GM12872 (cell line): ENCODE data around the gene MTMR3.

Source experiments
- TF ChIP-seq, protein P1 (sequence below): IDR thresholded peaks from 3 replicates; pipeline ENCODE4 v1.5.1; 2011; ENCODE audit warnings: low read depth, mild to moderate bottlenecking, low read length, moderate library complexity; ENCODE audit not compliant: insufficient read depth

Gene MTMR3

DNA sequence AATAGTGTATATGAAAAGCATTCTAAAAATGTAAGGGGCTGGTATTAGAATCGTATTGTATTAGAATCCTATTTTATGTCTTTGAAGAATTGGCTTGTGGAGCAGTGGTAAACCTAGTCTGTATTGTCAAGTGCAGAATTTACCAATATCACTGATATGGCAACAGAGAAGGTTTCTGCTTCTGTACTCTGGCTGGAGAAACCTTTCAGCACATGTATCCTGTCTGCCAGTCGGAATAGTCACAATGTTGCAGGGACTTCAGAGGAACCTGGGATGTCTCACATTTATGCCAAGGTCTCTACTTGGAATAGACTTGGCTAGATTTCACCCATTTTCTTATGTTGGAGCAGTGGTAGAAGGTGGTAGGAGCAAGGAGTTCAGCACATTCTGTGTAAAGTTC is 4.4 kb downstream of the MTMR3 start:
- TF ChIP-seq, protein P1, sequence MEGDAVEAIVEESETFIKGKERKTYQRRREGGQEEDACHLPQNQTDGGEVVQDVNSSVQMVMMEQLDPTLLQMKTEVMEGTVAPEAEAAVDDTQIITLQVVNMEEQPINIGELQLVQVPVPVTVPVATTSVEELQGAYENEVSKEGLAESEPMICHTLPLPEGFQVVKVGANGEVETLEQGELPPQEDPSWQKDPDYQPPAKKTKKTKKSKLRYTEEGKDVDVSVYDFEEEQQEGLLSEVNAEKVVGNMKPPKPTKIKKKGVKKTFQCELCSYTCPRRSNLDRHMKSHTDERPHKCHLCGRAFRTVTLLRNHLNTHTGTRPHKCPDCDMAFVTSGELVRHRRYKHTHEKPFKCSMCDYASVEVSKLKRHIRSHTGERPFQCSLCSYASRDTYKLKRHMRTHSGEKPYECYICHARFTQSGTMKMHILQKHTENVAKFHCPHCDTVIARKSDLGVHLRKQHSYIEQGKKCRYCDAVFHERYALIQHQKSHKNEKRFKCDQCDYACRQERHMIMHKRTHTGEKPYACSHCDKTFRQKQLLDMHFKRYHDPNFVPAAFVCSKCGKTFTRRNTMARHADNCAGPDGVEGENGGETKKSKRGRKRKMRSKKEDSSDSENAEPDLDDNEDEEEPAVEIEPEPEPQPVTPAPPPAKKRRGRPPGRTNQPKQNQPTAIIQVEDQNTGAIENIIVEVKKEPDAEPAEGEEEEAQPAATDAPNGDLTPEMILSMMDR, result no peak

GRCh38 chr22:29890760-29891159 is 7.8 kb downstream of the MTMR3 start:
- TF ChIP-seq, protein P1, result no peak

DNA sequence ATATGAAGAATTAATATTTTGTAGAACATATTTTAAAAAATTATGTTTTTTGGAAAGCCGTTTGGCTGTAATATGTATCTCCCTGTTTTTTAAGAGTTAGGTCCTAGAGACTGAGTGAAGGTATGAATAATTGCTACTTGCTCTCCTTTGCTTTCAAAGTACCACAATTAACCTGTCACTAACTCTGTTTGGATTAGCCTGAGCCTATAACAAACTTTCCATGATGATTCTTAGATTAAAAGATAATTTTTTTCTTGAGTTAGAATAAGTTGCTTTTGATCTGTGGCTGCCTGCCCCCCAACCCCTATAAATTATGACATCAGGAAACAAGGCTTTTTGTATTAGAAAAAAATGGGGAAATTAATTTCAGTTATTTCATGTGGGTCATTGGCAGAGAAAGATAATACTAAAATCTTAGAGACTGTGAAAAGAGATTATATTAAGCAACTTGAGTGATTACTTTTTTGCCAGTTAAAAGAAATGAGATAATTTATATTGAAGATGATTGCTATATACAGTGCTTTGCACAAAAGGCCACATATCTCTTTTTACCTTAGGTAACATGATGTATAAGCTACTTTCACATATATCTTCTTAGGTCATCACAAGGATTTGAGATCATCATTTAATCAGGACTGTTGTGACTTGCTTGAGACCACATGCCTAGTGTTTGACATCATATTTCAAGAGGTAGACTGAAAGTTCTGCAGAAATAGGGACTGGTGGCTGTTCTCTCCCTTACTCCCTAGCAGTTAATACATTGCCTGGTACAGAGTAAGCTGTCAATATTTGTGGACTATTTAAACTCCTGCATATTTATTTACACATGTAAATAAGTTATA is 9.6 kb downstream of the MTMR3 start:
- TF ChIP-seq, protein P1, result no peak

DNA sequence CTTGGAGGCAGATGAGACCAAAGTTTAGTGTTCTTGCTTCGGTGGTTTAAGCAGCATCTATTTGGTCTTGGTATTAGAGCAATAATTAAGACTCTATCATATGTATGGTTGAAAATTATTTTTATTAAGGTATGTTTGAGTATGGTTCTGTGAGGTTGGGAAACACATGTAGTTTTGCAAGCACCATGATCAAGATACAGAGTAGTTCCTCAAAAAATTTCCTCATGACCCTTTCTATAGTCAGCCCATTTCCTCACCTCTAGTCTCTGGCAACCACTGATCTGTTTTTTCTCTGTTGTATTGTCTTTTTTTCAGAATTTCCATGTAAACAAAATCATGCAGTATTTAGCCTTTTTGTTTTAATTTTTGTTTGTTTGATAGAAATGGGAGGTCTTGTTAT is 18.4 kb downstream of the MTMR3 start:
- TF ChIP-seq, protein P1, result no peak

- TF ChIP-seq, protein P1, result no peak
These were observed 20.4 kb downstream of the MTMR3 start for GRCh38 chr22:29903371-29903770.

DNA sequence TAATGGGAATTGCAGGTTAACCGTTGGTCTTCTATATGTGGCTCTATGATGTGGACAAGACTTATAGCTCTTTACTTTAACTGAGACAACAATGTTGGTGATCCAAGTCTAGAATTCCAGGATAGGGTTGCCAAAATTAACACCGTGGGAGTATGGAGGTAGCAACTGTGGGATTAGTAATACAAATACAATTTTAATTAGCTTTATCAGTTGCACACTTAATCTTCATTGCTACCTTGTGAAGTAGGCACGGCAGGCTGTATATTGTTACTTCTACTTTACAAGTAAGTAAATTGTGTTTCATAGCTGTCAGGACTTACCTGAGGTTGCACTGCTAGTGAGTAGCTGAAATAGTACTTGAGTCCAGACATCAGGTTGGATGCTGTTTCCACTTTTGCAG is 21.0 kb downstream of the MTMR3 start:
- TF ChIP-seq, protein P1, result no peak

GRCh38 chr22:29907753-29908515 is 25.0 kb downstream of the MTMR3 start:
- TF ChIP-seq, protein P1, result no peak
